OCI-LY1 (cell line): Measurements from ENCODE around the gene PUSL1.

Experiments used
- H2AFZ ChIP-seq: fragments of 200-600 bp; sonication (generic), shearing (Covaris generic); 2 replicates; pipeline ENCODE4 v1.6.0; 2014; ENCODE audit warnings: antibody characterized with exemption, mild to moderate bottlenecking, low read length
- H3F3A ChIP-seq: fragments of 200-600 bp; sonication (generic), shearing (Covaris generic); 2 replicates; pipeline ENCODE4 v1.6.0; 2014; ENCODE audit warnings: mild to moderate bottlenecking, antibody characterized with exemption, low read length, moderate library complexity; ENCODE audit not compliant: insufficient read depth
- H3K27ac ChIP-seq: fragments of 200-600 bp; sonication (generic); 2 replicates; pipeline ENCODE4 v1.5.1; 2014; ENCODE audit warnings: low read length, mixed run types, mild to moderate bottlenecking, low read depth; ENCODE audit not compliant: poor library complexity, severe bottlenecking
- H3K27me3 ChIP-seq: fragments of 200-600 bp; sonication (generic); 2 replicates; pipeline ENCODE4 v1.6.0; 2014; ENCODE audit warnings: antibody characterized with exemption, mild to moderate bottlenecking, low read length, moderate library complexity; ENCODE audit not compliant: insufficient read depth
- H3K36me3 ChIP-seq: fragments of 200-600 bp; sonication (generic); 2 replicates; pipeline ENCODE4 v1.6.1; 2014; ENCODE audit warnings: mild to moderate bottlenecking, antibody characterized with exemption, low read length, moderate library complexity, mixed read lengths; ENCODE audit not compliant: insufficient read depth
- H3K4me1 ChIP-seq: fragments of 200-600 bp; sonication (generic); 2 replicates; pipeline ENCODE4 v1.5.1; 2014; ENCODE audit warnings: mild to moderate bottlenecking, low read length, moderate library complexity; ENCODE audit not compliant: insufficient read depth, severe bottlenecking
- H3K4me2 ChIP-seq: fragments of 200-600 bp; sonication (generic), shearing (Covaris generic); 2 replicates; pipeline ENCODE4 v1.6.1; 2014; ENCODE audit warnings: low read length
- H3K4me3 ChIP-seq: fragments of 200-600 bp; sonication (generic); 2 replicates; pipeline ENCODE4 v1.5.1; 2014; ENCODE audit warnings: low read length, low read depth, mild to moderate bottlenecking, mixed read lengths; ENCODE audit not compliant: poor library complexity, severe bottlenecking
- H3K79me2 ChIP-seq: fragments of 200-600 bp; shearing (Covaris generic); 2 replicates; pipeline ENCODE4 v1.6.1; 2016; ENCODE audit warnings: mixed run types, low read length, mixed read lengths; ENCODE audit not compliant: insufficient read depth
- H3K9ac ChIP-seq: fragments of 200-600 bp; sonication (generic), shearing (Covaris generic); 2 replicates; pipeline ENCODE4 v1.6.1; 2014; ENCODE audit warnings: mild to moderate bottlenecking, low read length, mixed read lengths
- H3K9me2 ChIP-seq: fragments of 200-600 bp; sonication (generic), shearing (Covaris generic); 2 replicates; pipeline ENCODE4 v1.6.1; 2014; ENCODE audit warnings: low read depth, mild to moderate bottlenecking, low read length, mixed read lengths
- H3K9me3 ChIP-seq: fragments of 200-600 bp; shearing (Covaris generic); 2 replicates; pipeline ENCODE4 v1.6.1; 2014; ENCODE audit warnings: low read length, mixed read lengths
- H4K20me1 ChIP-seq: fragments of 200-600 bp; sonication (generic), shearing (Covaris generic); 2 replicates; pipeline ENCODE4 v1.6.0; 2016; ENCODE audit warnings: mild to moderate bottlenecking, low read length; ENCODE audit not compliant: insufficient read depth
- CTCF ChIP-seq: fragments of 200-600 bp; sonication (generic), shearing (Covaris generic); IDR thresholded peaks from 2 replicates; pipeline ENCODE4 v1.5.1; 2017; ENCODE audit warnings: mild to moderate bottlenecking, antibody characterized with exemption, low read length, moderate library complexity, mixed read lengths
- EZH2 ChIP-seq: fragments of 200-600 bp; sonication (generic), shearing (Covaris generic); IDR thresholded peaks from 2 replicates; pipeline ENCODE4 v1.8.0; 2017; ENCODE audit warnings: borderline replicate concordance, mixed run types, mild to moderate bottlenecking, antibody characterized with exemption, low read length, moderate library complexity, mixed read lengths

The PUSL1 gene

GRCh38 chr1:1357871-1358432 lies 49.6 kb downstream of the PUSL1 start:
- Histone ChIP-seq H3K4me1 (peaks cover 6% of the 10 kb centered on the region), H3K79me2 (no peaks in the 10 kb centered on the region), H4K20me1 (no peaks in the 10 kb centered on the region), H2AFZ (no peak overlapping the region), H3K4me3 (no peak overlapping the region), H3K27me3 (peaks cover 7% of the 10 kb centered on the region; the same call in 1 of the 2 replicates), H3K9me3 (no peaks in the 10 kb centered on the region), H3F3A (no peaks in the 10 kb centered on the region), H3K36me3 (no peaks in the 10 kb centered on the region), H3K9me2 (no peaks in the 10 kb centered on the region), H3K9ac (no peak overlapping the region), H3K27ac (no peak overlapping the region), H3K4me2 (0 out of 2 replicates have a peak overlapping the region, but pooled peaks have one; percentile 23)
- TF ChIP-seq EZH2 (no peak), CTCF (no peak)

GRCh38 chr1:1358433-1359271 lies 50.3 kb downstream of the PUSL1 start, which contains the start of gene MXRA8:
Gene MXRA8, minus strand, starts transcription at chr1:1358555. Its CDS starts 51 bp downstream, at chr1:1358504.
- Histone ChIP-seq H3K9me2 (no peaks in the 10 kb centered on the region), H3K36me3 (no peaks in the 10 kb centered on the region), H4K20me1 (no peaks in the 10 kb centered on the region), H3K4me1 (peaks cover 6% of the 10 kb centered on the region), H2AFZ (no peak within 1 kb of the TSS), H3K9ac (no peak within 1 kb of the TSS), H3K4me2 (peak within 1 kb of the TSS; percentile 23; the same call in 1 of the 2 replicates), H3K9me3 (no peaks in the 10 kb centered on the region), H3K4me3 (no peak within 1 kb of the TSS), H3K27ac (no peak within 1 kb of the TSS), H3F3A (no peaks in the 10 kb centered on the region), H3K79me2 (no peaks in the 10 kb centered on the region), H3K27me3 (peaks cover 7% of the 10 kb centered on the region; the same call in 1 of the 2 replicates)
- TF ChIP-seq CTCF (no peak), EZH2 (no peak)

GRCh38 chr1:1359308-1359663 lies 50.9 kb downstream of the PUSL1 start:
- Histone ChIP-seq H3K27ac (no peak overlapping the region), H3K4me2 (no peak overlapping the region), H3F3A (no peaks in the 10 kb centered on the region), H4K20me1 (no peaks in the 10 kb centered on the region), H2AFZ (no peak overlapping the region), H3K79me2 (no peaks in the 10 kb centered on the region), H3K27me3 (peaks cover 7% of the 10 kb centered on the region; the same call in 1 of the 2 replicates), H3K4me3 (no peak overlapping the region), H3K9ac (no peak overlapping the region), H3K4me1 (peaks cover 6% of the 10 kb centered on the region), H3K36me3 (no peaks in the 10 kb centered on the region), H3K9me3 (no peaks in the 10 kb centered on the region), H3K9me2 (no peaks in the 10 kb centered on the region)
- TF ChIP-seq CTCF (no peak), EZH2 (no peak)
